IPS DF 6.9 (cell line): ENCODE measurements around the gene F2R.
"Not testable (repeated sequence)": the region's sequence is repeated elsewhere in the genome, so short reads cannot be mapped to it uniquely, and the experiment has no call there.

Experiments used
- DNase-seq: peaks from one replicate; pipeline ENCODE4 v3.0.0-alpha.2; 2013; ENCODE audit warnings: low read depth, low spot score
- H3K27ac ChIP-seq: one replicate; pipeline ENCODE4 v1.5.1; 2013; ENCODE audit warnings: low read length, control low read depth
- H3K27me3 ChIP-seq: 2 replicates; pipeline ENCODE4 v1.6.1; 2013; ENCODE audit warnings: mild to moderate bottlenecking, low read length; ENCODE audit not compliant: control insufficient read depth, insufficient read depth
- H3K36me3 ChIP-seq: 2 replicates; pipeline ENCODE4 v1.6.1; 2013; ENCODE audit warnings: low read length; ENCODE audit not compliant: control insufficient read depth, insufficient read depth
- H3K4me1 ChIP-seq: 2 replicates; pipeline ENCODE4 v1.6.1; 2013; ENCODE audit warnings: low read length; ENCODE audit not compliant: control insufficient read depth, insufficient read depth
- H3K4me3 ChIP-seq: 2 replicates; pipeline ENCODE4 v1.5.1; 2013; ENCODE audit warnings: mild to moderate bottlenecking, low read length
- H3K9me3 ChIP-seq: 2 replicates; pipeline ENCODE4 v1.6.1; 2013; ENCODE audit warnings: low read length, inconsistent platforms; ENCODE audit not compliant: control insufficient read depth, insufficient read depth
- WGBS: extraction: QIAGEN DNeasy Blood & Tissue Kit; methylation state at CpG from one replicate; pipeline ENCODE4 v1.1.7; 2013; ENCODE audit warnings: mixed read lengths, missing lambda C conversion rate; ENCODE audit not compliant: insufficient read length, insufficient coverage; 5-methylcytosine and 5-hydroxymethylcytosine counted together

F2R gene

GRCh38 chr5:76775921-76776320 is 60.0 kb downstream of the F2R start:
- no CpG with 5 or more reads among the region's 5 CpGs for WGBS
- Histone ChIP-seq H3K27me3 (no peaks in the 10 kb centered on the region), H3K27ac (no peak overlapping the region)

GRCh38 chr5:76776391-76776790 is 60.5 kb downstream of the F2R start:
- Histone ChIP-seq H3K4me3 (no peak overlapping the region), H3K27ac (no peak overlapping the region), H3K36me3 (no peaks in the 10 kb centered on the region), H3K27me3 (no peaks in the 10 kb centered on the region), H3K4me1 (peaks cover 2% of the 10 kb centered on the region; the same call in 1 of the 2 replicates), H3K9me3 (no peaks in the 10 kb centered on the region)
- no CpG with 5 or more reads among the region's 2 CpGs for WGBS
- DNase-seq, result no peak

More at GRCh38 chr5:76775921-76776320, 60.0 kb downstream of the F2R start:
- Histone ChIP-seq H3K4me3 (no peak overlapping the region), H3K9me3 (no peaks in the 10 kb centered on the region), H3K36me3 (no peaks in the 10 kb centered on the region), H3K4me1 (peaks cover 2% of the 10 kb centered on the region; the same call in 1 of the 2 replicates)
- DNase-seq, result no peak

- no CpG with 5 or more reads among the region's 4 CpGs for WGBS
- not testable (repeated sequence) for H3K27me3 ChIP-seq, H3K4me1 ChIP-seq, H3K9me3 ChIP-seq, H3K4me3 ChIP-seq, H3K36me3 ChIP-seq, DNase-seq, H3K27ac ChIP-seq
Observed at GRCh38 chr5:76780616-76781015, 64.7 kb downstream of the F2R start.

GRCh38 chr5:76781775-76782174 is 65.8 kb downstream of the F2R start:
- peaks cover 2% of the 10 kb centered on the region; the same call in 1 of the 2 replicates for H3K4me1 ChIP-seq
- no peaks in the 10 kb centered on the region for H3K9me3 ChIP-seq
- no peak overlapping the region for H3K27ac ChIP-seq
- DNase-seq, result no peak
- no peaks in the 10 kb centered on the region for H3K27me3 ChIP-seq
- no peaks in the 10 kb centered on the region for H3K36me3 ChIP-seq
- no CpG with 5 or more reads among the region's 10 CpGs for WGBS
- no peak overlapping the region for H3K4me3 ChIP-seq

GRCh38 chr5:76782444-76782843 is 66.5 kb downstream of the F2R start:
- WGBS, result no CpG with 5 or more reads among the region's 3 CpGs
- no peak for DNase-seq
- Histone ChIP-seq H3K9me3 (no peaks in the 10 kb centered on the region), H3K27ac (no peak overlapping the region), H3K4me3 (no peak overlapping the region), H3K36me3 (no peaks in the 10 kb centered on the region), H3K27me3 (no peaks in the 10 kb centered on the region), H3K4me1 (peaks cover 2% of the 10 kb centered on the region; the same call in 1 of the 2 replicates)
